Brain microvascular endothelial cell (primary cell): Measurements from ENCODE around the gene HERC2.

ENCODE experiments used
- DNase-seq: peaks from one replicate; pipeline ENCODE4 v3.0.0-alpha.2; 2020
- H3K27ac ChIP-seq: fragments of 250-450 bp; sonication (Bioruptor Pico); 2 replicates; pipeline ENCODE4 v1.5.1; 2020; ENCODE audit warnings: mild to moderate bottlenecking, moderate library complexity
- H3K27me3 ChIP-seq: fragments of 250-450 bp; sonication (Bioruptor Pico); replicated peaks from 2 replicates; pipeline ENCODE4 v1.5.1; 2020; ENCODE audit warnings: mild to moderate bottlenecking
- H3K36me3 ChIP-seq: fragments of 250-450 bp; sonication (Bioruptor Pico); replicated peaks from 2 replicates; pipeline ENCODE4 v1.5.1; 2020; ENCODE audit warnings: mild to moderate bottlenecking
- H3K4me3 ChIP-seq: 2 replicates; pipeline ENCODE4 v1.5.1; 2011; ENCODE audit warnings: low read depth, mild to moderate bottlenecking, control low read depth, low read length, moderate library complexity
- in situ Hi-C: cut with HindIII; loops from 2 replicates; pipeline ENCODE4 v1.10.0; 2017; ENCODE audit warnings: low sequenced_read_pairs, low pct_ligation_motif_present
- TF ChIP-seq, protein P1 (sequence below): IDR thresholded peaks from 2 replicates; pipeline ENCODE4 v1.5.1; 2011; ENCODE audit warnings: low read depth, mild to moderate bottlenecking, moderate library complexity, low read length, control low read depth, inconsistent platforms; ENCODE audit errors: missing control alignments

The HERC2 gene

DNA sequence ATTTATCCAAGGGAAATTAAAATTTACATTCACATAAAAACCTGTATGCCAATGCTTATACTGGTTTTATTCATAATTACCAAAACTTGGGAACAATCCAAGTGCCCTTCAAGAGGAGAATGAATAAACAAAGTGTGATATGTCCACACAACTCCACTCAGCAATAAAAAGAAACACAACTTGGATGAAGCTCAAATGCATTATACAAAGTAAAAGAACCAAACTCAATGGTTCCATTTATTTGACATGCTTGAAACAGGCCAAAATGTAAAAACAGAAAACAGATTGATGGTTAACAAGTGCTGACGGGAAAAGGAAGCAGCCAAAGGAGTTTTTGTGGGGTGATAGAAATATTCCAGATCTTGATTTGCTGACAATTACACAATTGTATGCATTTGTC is 246.4 kb downstream of the HERC2 start:
- DNase-seq = no peak

DNA sequence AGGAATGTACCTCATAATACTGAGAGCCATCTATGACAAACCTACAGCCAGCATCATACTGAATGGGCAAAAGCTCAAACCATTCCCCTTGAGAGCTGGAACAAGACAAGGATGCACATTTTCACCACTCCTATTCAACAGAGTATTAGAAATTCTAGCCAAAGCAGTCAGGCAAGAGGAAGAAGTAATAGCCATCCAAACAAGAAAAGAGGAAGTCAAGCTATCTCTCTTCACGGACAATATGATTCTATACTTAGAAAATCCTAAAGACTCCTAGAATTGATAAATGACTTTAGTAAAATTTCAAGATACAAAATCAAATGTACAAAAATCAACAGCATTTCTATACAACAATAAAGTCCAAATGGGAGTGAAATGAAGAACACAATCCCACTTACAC is 253.0 kb downstream of the HERC2 start:
- TF ChIP-seq, protein P1, sequence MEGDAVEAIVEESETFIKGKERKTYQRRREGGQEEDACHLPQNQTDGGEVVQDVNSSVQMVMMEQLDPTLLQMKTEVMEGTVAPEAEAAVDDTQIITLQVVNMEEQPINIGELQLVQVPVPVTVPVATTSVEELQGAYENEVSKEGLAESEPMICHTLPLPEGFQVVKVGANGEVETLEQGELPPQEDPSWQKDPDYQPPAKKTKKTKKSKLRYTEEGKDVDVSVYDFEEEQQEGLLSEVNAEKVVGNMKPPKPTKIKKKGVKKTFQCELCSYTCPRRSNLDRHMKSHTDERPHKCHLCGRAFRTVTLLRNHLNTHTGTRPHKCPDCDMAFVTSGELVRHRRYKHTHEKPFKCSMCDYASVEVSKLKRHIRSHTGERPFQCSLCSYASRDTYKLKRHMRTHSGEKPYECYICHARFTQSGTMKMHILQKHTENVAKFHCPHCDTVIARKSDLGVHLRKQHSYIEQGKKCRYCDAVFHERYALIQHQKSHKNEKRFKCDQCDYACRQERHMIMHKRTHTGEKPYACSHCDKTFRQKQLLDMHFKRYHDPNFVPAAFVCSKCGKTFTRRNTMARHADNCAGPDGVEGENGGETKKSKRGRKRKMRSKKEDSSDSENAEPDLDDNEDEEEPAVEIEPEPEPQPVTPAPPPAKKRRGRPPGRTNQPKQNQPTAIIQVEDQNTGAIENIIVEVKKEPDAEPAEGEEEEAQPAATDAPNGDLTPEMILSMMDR = no peak
- H3K27me3 ChIP-seq = no peaks in the 10 kb centered on the region
- in situ Hi-C loops = no loop called here
- no peaks in the 10 kb centered on the region for H3K36me3 ChIP-seq
- H3K4me3 ChIP-seq = no peak overlapping the region
- DNase-seq = no peak
- no peak overlapping the region for H3K27ac ChIP-seq

More for the DNA sequence above, 246.4 kb downstream of the HERC2 start:
- no peak overlapping the region for H3K27ac ChIP-seq
- no peaks in the 10 kb centered on the region for H3K27me3 ChIP-seq
- no peaks in the 10 kb centered on the region for H3K36me3 ChIP-seq
- in situ Hi-C loops = no loop called here
- TF ChIP-seq, protein P1 = no peak
- H3K4me3 ChIP-seq = no peak overlapping the region

DNA sequence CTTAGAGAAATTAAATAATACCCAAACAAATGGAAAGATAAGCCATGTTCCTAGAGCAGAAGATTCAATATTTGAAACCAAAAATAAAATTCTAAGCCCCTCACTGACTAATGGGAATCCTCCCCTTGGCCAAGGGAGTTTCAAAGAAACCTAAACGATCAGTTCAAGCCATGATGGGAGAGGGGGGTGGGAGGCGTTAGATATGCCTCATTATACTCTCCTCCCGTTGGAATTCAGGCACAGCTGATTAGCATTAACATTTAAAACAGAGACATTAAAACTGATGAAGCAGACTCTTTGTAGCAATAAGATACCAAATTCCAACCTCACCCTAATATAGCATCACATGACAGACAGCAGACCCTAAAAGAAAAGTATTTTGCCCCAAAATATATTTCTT is 255.7 kb downstream of the HERC2 start:
- H3K27ac ChIP-seq = no peak overlapping the region
- no peak for DNase-seq
- no peaks in the 10 kb centered on the region for H3K36me3 ChIP-seq
- in situ Hi-C loops = no loop called here
- H3K4me3 ChIP-seq = no peak overlapping the region
- TF ChIP-seq, protein P1 = no peak
- no peaks in the 10 kb centered on the region for H3K27me3 ChIP-seq
